BJ (cell line): ENCODE results near the gene CEP112. TPM values are rescaled to one million over a fixed set of nuclear protein-coding genes. Genes with fewer than 3 reads are reported as not detected.
A peak's percentile ranks its signal among the peaks of the same experiment; 100 is the strongest.

Experiments used
- CTCF ChIA-PET: fragments of 350-600 bp; formaldehyde crosslinking; extraction: SDS; loops from one replicate; lab custom pipeline; 2021; ENCODE audit warnings: antibody characterized with exemption, inconsistent platforms; lab: Yijun Ruan, JAX
- POLR2A ChIA-PET: fragments of 300-600 bp; sonication (Branson Sonifier 250); formaldehyde crosslinking; extraction: SDS; loops from one replicate; lab custom pipeline; 2021; ENCODE audit warnings: antibody characterized with exemption; lab: Charles Lee
- DNase-seq: peaks from one replicate; pipeline ENCODE4 v3.0.0-alpha.2; 2011; ENCODE audit warnings: low read depth
- H3K27me3 ChIP-seq: 2 replicates; pipeline ENCODE4 v1.6.0; 2011; ENCODE audit warnings: low read length; ENCODE audit not compliant: control insufficient read depth, insufficient read depth
- H3K36me3 ChIP-seq: 2 replicates; pipeline ENCODE4 v1.5.1; 2011; ENCODE audit warnings: low read length; ENCODE audit not compliant: control insufficient read depth, insufficient read depth
- H3K4me3 ChIP-seq: 2 replicates; pipeline ENCODE4 v1.5.1; 2011; ENCODE audit warnings: low read depth, mild to moderate bottlenecking, control low read depth, low read length
- CTCF ChIP-seq: IDR thresholded peaks from 2 replicates; pipeline ENCODE4 v1.5.1; 2011; ENCODE audit warnings: low read depth, mild to moderate bottlenecking, control low read depth, inconsistent platforms, low read length, moderate library complexity; ENCODE audit not compliant: insufficient read depth
- polyA plus RNA-seq: library from polyadenylated mRNA; depleted of rRNA; stranded (reverse); fragments of >200 nt; gene quantifications from 2 replicates; pipeline ENCODE4 v1.2.3, GENCODE V29; 2011

CEP112 gene
- polyA plus RNA-seq, 1 experiment: 3.3 TPM

- Histone ChIP-seq H3K27me3 (0 out of 2 replicates have a peak, but pooled peaks cover 1% of the 10 kb centered on the region), H3K36me3 (no peaks in the 10 kb centered on the region), H3K4me3 (no peak overlapping the region)
- ChIA-PET CTCF (interaction anchor here (1.6 kb wide), 1 partner anchor 11 kb away, joined by 6 read pairs; no protein-coding TSS in a partner anchor), POLR2A (no interaction called here)
- DNase-seq: no peak
- no peak for TF ChIP-seq CTCF
These were observed 440.7 kb downstream of the CEP112 start for GRCh38 chr17:65751263-65751662.

- 0 out of 2 replicates have a peak, but pooled peaks cover 1% of the 10 kb centered on the region for H3K27me3 ChIP-seq
- H3K4me3 ChIP-seq: no peak overlapping the region
- ChIA-PET CTCF (interaction anchor here (0.7 to 1.6 kb wide), 2 partner anchors 11 to 127 kb away, joined by 3 to 6 read pairs; no protein-coding TSS in a partner anchor), POLR2A (no interaction called here)
- no peak for TF ChIP-seq CTCF
- peak; percentile 64 for DNase-seq
- no peaks in the 10 kb centered on the region for H3K36me3 ChIP-seq
These were observed 441.3 kb downstream of the CEP112 start for GRCh38 chr17:65750631-65751115.

- POLR2A ChIA-PET: no interaction called here
- no peaks in the 10 kb centered on the region for H3K36me3 ChIP-seq
- 0 out of 2 replicates have a peak, but pooled peaks cover 1% of the 10 kb centered on the region for H3K27me3 ChIP-seq
- no peak for TF ChIP-seq CTCF
- DNase-seq: no peak
- CTCF ChIA-PET: interaction anchor here (0.7 to 1.6 kb wide), 2 partner anchors 10 to 127 kb away, joined by 3 to 6 read pairs; no protein-coding TSS in a partner anchor
- H3K4me3 ChIP-seq: no peak overlapping the region
These were observed 441.8 kb downstream of the CEP112 start for GRCh38 chr17:65750166-65750565.

- ChIA-PET POLR2A (no interaction called here), CTCF (interaction anchor here (1.6 kb wide), 1 partner anchor 10 kb away, joined by 6 read pairs; no protein-coding TSS in a partner anchor)
- Histone ChIP-seq H3K27me3 (0 out of 2 replicates have a peak, but pooled peaks cover 1% of the 10 kb centered on the region), H3K4me3 (no peak overlapping the region), H3K36me3 (no peaks in the 10 kb centered on the region)
- DNase-seq: no peak
- no peak for TF ChIP-seq CTCF
These were observed 442.5 kb downstream of the CEP112 start for GRCh38 chr17:65749479-65749878.

- ChIA-PET POLR2A (interaction anchor here (0.7 kb wide), 1 partner anchor 1240 kb away, joined by 9 read pairs; no protein-coding TSS in a partner anchor), CTCF (interaction anchor here (0.6 kb wide), 1 partner anchor 12 kb away, joined by 3 read pairs; no protein-coding TSS in a partner anchor)
- Histone ChIP-seq H3K36me3 (no peaks in the 10 kb centered on the region), H3K4me3 (no peak overlapping the region), H3K27me3 (no peaks in the 10 kb centered on the region)
- no peak for TF ChIP-seq CTCF
- DNase-seq: no peak
These were observed 446.7 kb downstream of the CEP112 start for GRCh38 chr17:65745241-65745640.
